ENCODE measurements around the gene RPL29. TPM values are rescaled to one million over a fixed set of nuclear protein-coding genes. Genes with fewer than 3 reads are reported as not detected.

RPL29 gene
- total RNA-seq, 1 experiment from 2014 or later, result 609 TPM

GRCh38 chr3:51966016-51966415 is 29.7 kb downstream of the RPL29 start:
- no peak for DNase-seq (ENCODE audit: low spot score)

GRCh38 chr3:51964521-51964920 is 31.2 kb downstream of the RPL29 start:
- DNase-seq (ENCODE audit: low spot score), result no peak

GRCh38 chr3:51963951-51964451 is 31.7 kb downstream of the RPL29 start:
- DNase-seq (ENCODE audit: low spot score), result no peak

DNA sequence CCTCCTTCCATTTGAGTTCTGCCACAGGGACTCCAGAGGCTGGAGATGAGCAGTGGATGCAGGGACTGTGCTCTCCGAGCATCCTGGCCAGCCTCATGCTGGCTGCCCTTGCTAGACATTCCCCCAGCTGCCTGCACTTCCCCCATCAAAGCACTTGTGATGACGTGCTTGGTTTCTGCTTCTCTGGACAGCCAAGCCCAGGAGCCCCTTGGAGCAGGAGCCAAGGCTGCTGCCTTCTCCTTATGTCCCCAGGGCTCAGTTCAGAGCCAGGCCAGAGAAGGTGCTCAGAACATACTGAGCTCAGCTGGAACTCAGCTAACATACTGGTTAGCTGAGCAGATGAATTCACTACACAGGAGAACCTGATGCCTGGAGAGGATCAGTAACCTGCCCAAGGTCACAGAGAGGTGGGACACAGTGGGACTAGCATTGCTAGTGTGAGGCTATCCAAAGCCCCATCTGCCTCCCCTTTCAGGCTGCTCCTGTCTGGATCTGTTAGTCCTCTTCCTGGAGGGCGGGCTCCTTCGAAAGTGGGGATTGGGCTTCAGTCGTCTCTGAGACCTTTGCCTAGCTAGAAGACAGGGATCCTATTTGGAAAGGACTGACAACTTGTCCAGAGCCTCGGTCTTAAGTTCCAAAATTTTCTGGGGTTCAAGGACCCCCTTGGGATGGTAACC is 32.7 kb downstream of the RPL29 start:
- DNase-seq (ENCODE audit: low spot score), result no peak

GRCh38 chr3:51961602-51962569 is 33.8 kb downstream of the RPL29 start:
- no peak for DNase-seq (ENCODE audit: low spot score)

- no peak for DNase-seq (ENCODE audit: low spot score)
Observed at GRCh38 chr3:51961011-51961410, 34.7 kb downstream of the RPL29 start.

GRCh38 chr3:51960386-51960785 is 35.3 kb downstream of the RPL29 start:
- no peak for DNase-seq (ENCODE audit: low spot score)

GRCh38 chr3:51959651-51960050 is 36.0 kb downstream of the RPL29 start:
- DNase-seq (ENCODE audit: low spot score), result no peak

DNA sequence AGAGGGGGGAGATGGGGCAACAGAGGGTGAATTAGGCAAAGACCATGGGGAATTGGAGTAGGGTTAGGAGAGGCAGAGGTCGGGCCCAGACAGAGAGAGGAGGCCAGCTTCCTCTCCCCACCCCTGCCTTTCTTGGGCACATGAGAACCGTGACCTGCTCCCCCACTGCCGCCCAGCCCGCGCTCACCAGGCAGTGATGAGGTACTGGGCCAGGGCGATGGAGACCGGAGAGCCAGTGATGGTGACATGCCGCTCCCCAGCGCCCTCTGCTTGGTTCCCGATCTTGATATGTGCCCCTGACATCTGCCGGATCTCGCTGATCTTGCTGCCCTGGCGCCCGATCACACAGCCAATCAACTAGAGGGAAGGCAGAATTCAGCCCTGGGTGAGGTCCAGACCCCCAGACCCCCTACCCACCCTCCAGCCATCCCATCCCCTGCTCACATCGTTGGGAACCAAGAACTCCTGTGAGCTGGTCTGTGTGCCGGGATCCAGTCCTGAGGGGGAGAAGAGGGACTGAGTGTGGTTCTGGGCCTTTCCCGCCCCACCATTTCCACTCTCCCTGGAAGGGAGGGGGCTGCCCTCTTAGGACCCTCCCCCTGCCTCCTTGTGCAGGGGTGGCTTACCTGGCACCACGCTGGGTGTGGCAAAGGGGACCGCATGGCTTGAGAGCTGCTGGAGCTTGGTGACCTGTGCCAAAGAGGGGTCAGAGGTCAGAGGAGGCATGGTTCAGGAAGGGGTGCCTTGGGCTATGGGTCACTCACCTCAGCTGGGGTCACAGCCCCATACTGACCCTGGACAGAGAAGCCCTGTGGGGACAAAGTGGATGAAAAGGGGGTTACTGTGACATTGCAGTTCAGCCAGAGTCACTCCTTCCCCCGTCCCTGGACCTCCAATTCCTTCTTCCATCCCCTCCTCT is 36.8 kb downstream of the RPL29 start:
- DNase-seq (ENCODE audit: low spot score), result no peak

- DNase-seq (ENCODE audit: low spot score), result no peak
Observed at GRCh38 chr3:51957520-51958205, 38.0 kb downstream of the RPL29 start.

DNA sequence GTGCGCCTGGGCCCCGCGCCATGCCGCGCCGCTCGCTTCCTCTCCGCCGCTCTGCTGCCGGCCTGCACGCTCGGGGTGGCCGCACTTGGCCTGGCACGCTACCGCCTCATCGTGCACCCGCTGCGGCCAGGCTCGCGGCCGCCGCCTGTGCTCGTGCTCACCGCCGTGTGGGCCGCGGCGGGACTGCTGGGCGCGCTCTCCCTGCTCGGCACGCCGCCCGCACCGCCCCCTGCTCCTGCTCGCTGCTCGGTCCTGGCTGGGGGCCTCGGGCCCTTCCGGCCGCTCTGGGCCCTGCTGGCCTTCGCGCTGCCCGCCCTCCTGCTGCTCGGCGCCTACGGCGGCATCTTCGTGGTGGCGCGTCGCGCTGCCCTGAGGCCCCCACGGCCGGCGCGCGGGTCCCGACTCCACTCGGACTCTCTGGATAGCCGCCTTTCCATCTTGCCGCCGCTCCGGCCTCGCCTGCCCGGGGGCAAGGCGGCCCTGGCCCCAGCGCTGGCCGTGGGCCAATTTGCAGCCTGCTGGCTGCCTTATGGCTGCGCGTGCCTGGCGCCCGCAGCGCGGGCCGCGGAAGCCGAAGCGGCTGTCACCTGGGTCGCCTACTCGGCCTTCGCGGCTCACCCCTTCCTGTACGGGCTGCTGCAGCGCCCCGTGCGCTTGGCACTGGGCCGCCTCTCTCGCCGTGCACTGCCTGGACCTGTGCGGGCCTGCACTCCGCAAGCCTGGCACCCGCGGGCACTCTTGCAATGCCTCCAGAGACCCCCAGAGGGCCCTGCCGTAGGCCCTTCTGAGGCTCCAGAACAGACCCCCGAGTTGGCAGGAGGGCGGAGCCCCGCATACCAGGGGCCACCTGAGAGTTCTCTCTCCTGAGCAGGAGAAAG is 39.6 kb downstream of the RPL29 start:
- DNase-seq (ENCODE audit: low spot score), result peak; percentile 26

DNA sequence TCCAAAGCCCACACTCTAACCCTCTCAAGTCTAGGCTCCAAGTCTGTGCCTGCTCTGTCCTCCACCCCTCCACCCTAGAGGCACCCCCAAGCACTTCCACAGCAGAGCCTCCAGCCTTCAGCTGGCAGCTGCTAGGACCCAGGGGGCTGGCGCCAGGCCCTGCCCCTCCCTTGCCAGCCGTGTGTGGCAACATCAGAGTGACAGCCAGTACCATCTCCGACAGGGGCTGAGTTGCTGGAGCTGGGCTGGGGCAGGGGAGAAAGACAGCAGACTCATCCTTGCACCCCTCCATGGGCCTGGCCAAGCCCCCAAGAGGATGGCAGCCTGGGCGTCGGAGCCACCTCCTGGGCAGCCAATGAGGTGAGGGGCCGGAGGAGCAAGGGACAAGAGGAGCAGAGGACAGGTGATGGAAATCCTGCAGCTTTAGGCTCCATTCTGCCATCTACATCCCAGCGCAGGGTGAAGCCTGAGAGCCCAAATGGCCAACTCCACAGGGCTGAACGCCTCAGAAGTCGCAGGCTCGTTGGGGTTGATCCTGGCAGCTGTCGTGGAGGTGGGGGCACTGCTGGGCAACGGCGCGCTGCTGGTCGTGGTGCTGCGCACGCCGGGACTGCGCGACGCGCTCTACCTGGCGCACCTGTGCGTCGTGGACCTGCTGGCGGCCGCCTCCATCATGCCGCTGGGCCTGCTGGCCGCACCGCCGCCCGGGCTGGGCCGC is 40.4 kb downstream of the RPL29 start, which contains the start of gene GPR62:
Gene GPR62 (plus strand): TSS at position 207 of the 718 bp plus-strand sequence. CDS start 272 bp downstream, at position 479.
- no peak for DNase-seq (ENCODE audit: low spot score)

DNA sequence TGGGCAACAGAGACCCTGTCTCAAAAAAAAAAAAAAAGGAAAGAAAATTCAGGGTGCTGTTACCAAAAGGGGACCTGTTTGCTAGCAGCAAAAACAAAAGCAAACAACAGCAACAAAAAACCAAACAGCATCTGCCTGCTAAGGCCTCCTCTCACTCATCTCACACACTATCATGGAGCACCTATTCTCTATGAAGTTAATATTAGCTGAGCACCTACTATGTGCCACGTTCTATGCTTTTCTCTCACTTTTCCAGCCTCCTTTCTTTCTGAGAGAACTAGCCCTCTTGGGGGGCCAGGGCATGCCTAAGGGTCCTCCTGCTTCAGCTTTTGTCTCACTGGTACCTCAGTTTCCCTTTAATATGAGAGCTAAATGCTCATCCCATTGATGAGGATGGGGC is 41.0 kb downstream of the RPL29 start:
- DNase-seq (ENCODE audit: low spot score), result no peak

GRCh38 chr3:51954105-51954504 is 41.6 kb downstream of the RPL29 start:
- no peak for DNase-seq (ENCODE audit: low spot score)

- no peak for DNase-seq (ENCODE audit: low spot score)
Observed at GRCh38 chr3:51953445-51953844, 42.2 kb downstream of the RPL29 start.

- no peak for DNase-seq (ENCODE audit: low spot score)
Observed at GRCh38 chr3:51950899-51951298, 44.8 kb downstream of the RPL29 start.

GRCh38 chr3:51949121-51949520 is 46.6 kb downstream of the RPL29 start:
- no peak for DNase-seq (ENCODE audit: low spot score)

DNA sequence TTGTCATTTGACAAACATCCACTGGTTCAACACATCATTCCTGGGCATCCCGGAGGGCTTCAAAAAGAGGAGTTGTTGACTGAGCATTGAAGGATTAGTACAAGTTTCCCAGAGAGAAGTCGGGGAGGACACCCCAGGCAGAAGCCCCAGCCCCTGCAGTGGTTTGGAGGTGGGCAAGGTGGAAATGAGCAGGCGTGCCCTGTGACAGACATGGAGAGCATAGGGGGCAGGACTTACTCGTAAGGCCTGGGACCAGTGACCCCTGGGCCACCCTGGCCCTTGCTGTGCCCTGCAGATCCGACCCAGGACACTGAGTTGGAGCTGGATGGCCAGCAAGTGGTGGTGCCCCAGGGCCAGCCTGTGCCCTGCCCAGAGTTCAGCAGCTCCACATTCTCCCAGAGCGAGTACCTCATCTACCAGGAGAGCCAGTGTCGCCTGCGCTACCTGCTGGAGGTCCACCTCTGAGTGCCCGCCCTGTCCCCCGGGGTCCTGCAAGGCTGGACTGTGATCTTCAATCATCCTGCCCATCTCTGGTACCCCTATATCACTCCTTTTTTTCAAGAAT is 47.6 kb downstream of the RPL29 start:
- DNase-seq (ENCODE audit: low spot score), result no peak
